GM21723 (cell line): ENCODE results near the gene COL21A1.
"Not testable (repeated sequence)": the region's sequence is repeated elsewhere in the genome, so short reads cannot be mapped to it uniquely, and the experiment has no call there.

Experiments
- ATAC-seq: cut with Tn5 transposase; IDR thresholded peaks from one replicate; pipeline ENCODE4 v1.9.1; 2021; ENCODE audit warnings: mild to moderate bottlenecking, moderate library complexity; ENCODE audit not compliant: unreplicated experiment

Gene COL21A1

DNA sequence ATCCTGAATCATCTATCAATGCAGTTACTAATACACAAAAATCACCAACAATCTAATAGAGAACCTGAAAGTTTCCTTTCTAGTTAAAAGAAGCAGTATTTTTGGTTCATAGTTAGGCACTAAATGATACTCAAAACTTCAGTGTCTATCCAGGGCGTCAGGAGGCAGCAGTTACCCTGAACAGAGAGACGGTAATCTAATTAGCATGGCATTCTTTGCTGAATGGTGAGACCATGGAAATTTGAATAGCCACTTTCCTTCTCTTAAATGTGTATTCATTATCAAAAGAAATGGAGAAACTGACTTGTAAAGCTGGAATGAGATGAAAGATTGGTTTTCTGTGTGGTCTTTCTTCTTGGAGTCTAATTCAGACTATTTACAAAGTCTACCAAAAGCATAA is 225.4 kb downstream of the COL21A1 start:
- ATAC-seq, result no peak

DNA sequence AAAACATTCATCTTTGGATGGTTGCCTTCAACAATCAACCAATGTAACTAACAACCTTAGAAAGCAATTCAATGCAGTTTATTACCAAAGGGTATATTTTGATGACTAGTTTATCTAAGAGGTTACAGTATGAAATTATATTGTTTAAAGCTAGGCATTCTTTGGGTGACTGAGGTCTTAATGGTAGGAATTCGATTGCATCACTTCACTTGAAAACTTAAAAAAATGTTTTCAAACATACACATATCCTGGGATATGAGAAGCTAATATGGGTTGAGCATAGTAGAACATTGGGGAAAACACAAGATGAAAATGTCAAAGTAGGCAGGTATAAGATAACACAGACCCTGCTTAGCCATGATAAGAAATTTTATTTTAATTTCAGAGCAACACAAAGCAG is 227.4 kb downstream of the COL21A1 start:
- no peak for ATAC-seq

DNA sequence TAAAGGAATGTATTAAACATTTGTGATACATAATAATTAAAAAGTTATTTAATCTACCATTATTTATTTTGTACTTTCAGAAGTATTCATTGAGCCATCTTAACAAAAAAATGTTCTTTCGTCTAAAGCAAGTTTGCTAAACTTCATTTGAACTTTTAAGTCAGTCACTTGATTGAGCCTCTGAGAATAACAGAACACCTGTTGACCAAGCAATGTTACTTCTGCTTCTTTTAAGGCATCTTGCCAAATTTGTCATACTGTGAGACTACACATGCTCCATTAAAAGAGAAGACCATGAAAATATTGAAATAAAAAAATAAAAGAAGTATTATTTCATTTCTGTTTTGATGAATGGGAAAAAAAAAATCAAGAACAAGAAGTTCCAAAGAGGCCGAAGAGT is 230.2 kb downstream of the COL21A1 start:
- no peak for ATAC-seq

DNA sequence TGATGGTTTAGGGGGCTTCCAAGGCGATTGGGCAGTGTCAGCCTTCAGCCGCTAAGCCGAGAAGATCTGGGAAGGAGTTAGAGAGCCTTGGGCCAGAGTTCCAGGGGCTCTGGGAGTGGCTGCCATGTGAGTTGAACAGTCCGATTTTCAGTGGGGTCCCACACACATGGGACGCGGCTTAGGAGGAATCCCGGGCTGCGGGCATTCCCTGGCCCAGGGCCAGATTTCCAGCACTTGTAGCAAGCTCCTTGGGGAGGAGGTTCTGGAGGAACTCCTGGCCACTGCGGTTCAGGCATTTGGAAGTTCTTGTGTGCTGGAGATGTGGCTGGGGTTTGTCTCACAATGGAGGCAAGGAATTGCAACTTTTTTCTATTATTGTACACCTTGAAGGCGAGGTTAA is 233.3 kb downstream of the COL21A1 start:
- not testable (repeated sequence) for ATAC-seq

DNA sequence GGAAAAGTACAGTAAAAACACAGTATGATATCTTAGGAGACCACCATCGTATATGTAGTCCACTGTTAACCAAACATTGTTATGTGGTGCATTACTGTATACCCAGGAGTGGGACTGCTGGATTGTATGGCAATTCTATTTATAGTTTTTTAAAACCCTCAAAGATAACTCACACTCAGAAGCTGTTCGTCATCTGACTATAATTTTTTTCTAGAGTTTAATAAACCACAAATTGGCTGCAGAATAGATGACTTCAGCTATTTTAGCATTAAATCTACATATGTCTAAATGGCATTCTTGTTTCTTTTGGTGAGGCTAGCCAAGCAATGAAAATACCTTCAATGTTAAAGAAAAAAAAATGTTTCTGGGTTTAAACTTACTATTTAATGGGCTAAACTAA is 237.7 kb downstream of the COL21A1 start:
- ATAC-seq, result no peak
